GM12892 (cell line): ENCODE results near the gene STRN4.
A peak's percentile ranks its signal among the peaks of the same experiment; 100 is the strongest.

ENCODE experiments used
- POLR2A ChIP-seq: IDR thresholded peaks from 2 replicates; pipeline ENCODE4 v1.6.1; 2011; ENCODE audit warnings: low read depth, low read length, control low read depth
- POLR2AphosphoS5 ChIP-seq: IDR thresholded peaks from 2 replicates; pipeline ENCODE4 v1.6.1; 2011; ENCODE audit warnings: low read depth, low read length, control low read depth

GRCh38 chr19:46788262-46788967 lies 42.2 kb upstream of the STRN4 start, which contains the start of gene SLC1A5:
- TF ChIP-seq POLR2A (peak; percentile 100), POLR2AphosphoS5 (peak; percentile 99)
